Vagina (tissue), 2 donors: Measurements from ENCODE around the gene ZNF268.

ENCODE experiments used
- CTCF ChIP-seq, 3 experiments: fragments of 450-650 bp in 2 of 3; fragments of 200-600 bp in 1 of 3; sonication (generic) in 1 of 3; IDR thresholded peaks; one replicate each; pipeline ENCODE4 v1.5.1; 2017 to 2019; ENCODE audit warnings: antibody characterized with exemption in 3 of 3, mild to moderate bottlenecking in 2 of 3, moderate library complexity in 2 of 3
- POLR2A ChIP-seq, 2 donors: fragments of 450-650 bp; IDR thresholded peaks; one replicate each; pipeline ENCODE4 v1.6.1; 2017; ENCODE audit warnings: antibody characterized with exemption in 2 of 2, mild to moderate bottlenecking in 2 of 2, moderate library complexity in 2 of 2

GRCh38 chr12:133225527-133225926 is 44.2 kb downstream of the ZNF268 start:
- no peak for TF ChIP-seq CTCF (IDR thresholded peaks at IDR 0.05)
- no peak for TF ChIP-seq POLR2A (IDR thresholded peaks at IDR 0.05)
